NB4 (cell line): Measurements from ENCODE around the gene IL17C.

Experiments used
- DNase-seq: peaks from one replicate; pipeline ENCODE4 v3.0.0; 2010; ENCODE audit warnings: low read depth
- H3K4me3 ChIP-seq: one replicate; pipeline ENCODE4 v1.5.1; 2011; ENCODE audit warnings: mild to moderate bottlenecking, low read depth, low read length, moderate library complexity
- CTCF ChIP-seq: IDR thresholded peaks from one replicate; pipeline ENCODE4 v1.5.1; 2012; ENCODE audit warnings: low read depth, low read length
- MYC ChIP-seq: IDR thresholded peaks from 2 replicates; pipeline ENCODE4 v1.6.1; 2011; ENCODE audit warnings: low read depth, low read length
- POLR2A ChIP-seq: IDR thresholded peaks from 2 replicates; pipeline ENCODE4 v1.6.1; 2011; ENCODE audit warnings: mild to moderate bottlenecking; ENCODE audit not compliant: insufficient read length; ENCODE audit errors: extremely low read depth
- TF ChIP-seq, protein P1 (sequence below): IDR thresholded peaks from 2 replicates; pipeline ENCODE4 v1.6.1; 2011; ENCODE audit warnings: low read depth, low read length

The IL17C gene

GRCh38 chr16:88656291-88656980 is 18.1 kb downstream of the IL17C start:
- DNase-seq: no peak
- H3K4me3 ChIP-seq: no peak overlapping the region
- TF ChIP-seq POLR2A (no peak), CTCF (no peak), MYC (no peak)
- TF ChIP-seq, protein P1, sequence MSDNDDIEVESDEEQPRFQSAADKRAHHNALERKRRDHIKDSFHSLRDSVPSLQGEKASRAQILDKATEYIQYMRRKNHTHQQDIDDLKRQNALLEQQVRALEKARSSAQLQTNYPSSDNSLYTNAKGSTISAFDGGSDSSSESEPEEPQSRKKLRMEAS: no peak

DNA sequence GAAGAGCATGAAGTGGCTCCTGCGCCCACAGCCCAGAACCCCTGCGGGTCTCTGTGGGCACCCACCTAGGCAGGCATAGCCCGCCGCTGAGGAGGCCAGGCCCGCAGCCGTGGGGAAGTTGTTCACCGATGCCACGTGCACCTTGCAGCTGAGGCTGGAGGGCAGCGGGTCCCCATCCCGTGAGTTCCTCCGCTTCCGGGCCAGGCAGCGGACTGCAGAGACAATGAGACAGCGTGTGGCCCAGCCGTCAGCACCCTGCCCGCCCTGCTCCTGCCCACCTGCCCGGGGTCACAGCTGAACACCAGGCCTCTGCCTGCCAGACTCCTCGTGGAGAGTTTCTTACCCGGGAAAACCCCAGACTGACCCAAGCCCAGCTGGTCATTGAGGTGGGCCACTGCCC is 19.0 kb downstream of the IL17C start:
- TF ChIP-seq POLR2A (no peak), MYC (no peak)
- TF ChIP-seq, protein P1: no peak
- H3K4me3 ChIP-seq: no peak overlapping the region
- DNase-seq: no peak

- H3K4me3 ChIP-seq: no peak overlapping the region
- TF ChIP-seq POLR2A (no peak), CTCF (no peak), MYC (no peak)
- TF ChIP-seq, protein P1: no peak
- no peak for DNase-seq
Observed at GRCh38 chr16:88658714-88659113, 20.3 kb downstream of the IL17C start.

DNA sequence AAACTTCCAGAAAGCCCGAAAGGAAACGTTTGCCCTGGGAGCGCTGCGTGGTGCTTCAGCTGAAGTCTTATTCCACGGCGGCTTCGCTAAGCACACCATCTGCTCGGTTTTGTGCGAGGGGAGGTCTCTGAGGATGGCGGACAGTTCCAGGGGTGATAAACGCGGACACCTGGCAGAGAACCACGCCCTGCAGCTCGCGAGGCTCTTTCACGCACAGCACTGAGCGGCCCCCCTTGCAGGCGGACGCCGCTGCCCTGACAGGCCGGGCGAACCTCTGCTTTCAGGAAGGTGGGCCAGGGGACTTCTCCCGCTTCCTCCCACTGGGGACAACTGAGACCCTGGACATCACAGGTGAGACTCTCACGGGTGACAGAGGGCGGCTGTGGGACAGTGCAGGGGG is 20.8 kb downstream of the IL17C start:
- no peak for TF ChIP-seq POLR2A
- TF ChIP-seq MYC: no peak
- TF ChIP-seq, protein P1: no peak
- no peak for TF ChIP-seq CTCF
- no peak overlapping the region for H3K4me3 ChIP-seq
- no peak for DNase-seq

DNA sequence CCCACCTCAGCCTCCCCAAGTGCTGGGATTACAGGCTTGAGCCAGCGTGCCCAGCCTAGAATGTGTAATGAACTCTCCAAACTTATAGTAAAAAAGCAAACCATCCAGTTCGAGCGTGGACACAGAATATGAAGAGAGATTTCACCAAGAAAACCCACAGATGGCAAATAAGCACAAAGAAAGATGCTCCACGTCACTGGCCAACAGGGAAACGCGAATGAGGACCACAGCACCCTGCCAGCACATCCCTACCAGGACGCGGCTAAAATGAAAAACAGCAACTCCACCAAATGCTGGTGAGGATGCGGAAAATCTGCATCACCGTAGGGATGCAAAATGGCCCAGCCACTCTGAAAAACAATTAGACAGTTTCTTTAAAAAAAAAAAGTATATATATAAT is 23.1 kb downstream of the IL17C start:
- TF ChIP-seq MYC (no peak), CTCF (no peak), POLR2A (no peak)
- TF ChIP-seq, protein P1: no peak
- DNase-seq: no peak
- H3K4me3 ChIP-seq: peak overlapping the region; percentile 76

- peak; percentile 39 for DNase-seq
- H3K4me3 ChIP-seq: peak overlapping the region; percentile 76
- TF ChIP-seq, protein P1: no peak
- TF ChIP-seq MYC (no peak), POLR2A (no peak), CTCF (no peak)
Observed at GRCh38 chr16:88662222-88662842, 24.0 kb downstream of the IL17C start.
